ENCODE results near the gene ZBTB14.

Gene ZBTB14

GRCh38 chr18:5288517-5288935 lies 7.0 kb downstream of the ZBTB14 start:
- no peak for DNase-seq

- DNase-seq: no peak
Measured at GRCh38 chr18:5287854-5288253, 7.7 kb downstream of the ZBTB14 start.

GRCh38 chr18:5286525-5286924 lies 9.0 kb downstream of the ZBTB14 start:
- no peak for DNase-seq

GRCh38 chr18:5285326-5285725 lies 10.2 kb downstream of the ZBTB14 start:
- DNase-seq: no peak

GRCh38 chr18:5284808-5285207 lies 10.7 kb downstream of the ZBTB14 start:
- DNase-seq: no peak

- DNase-seq: no peak
Measured at GRCh38 chr18:5282770-5283169, 12.8 kb downstream of the ZBTB14 start.

GRCh38 chr18:5276947-5277346 lies 18.6 kb downstream of the ZBTB14 start:
- DNase-seq: no peak

- DNase-seq: no peak
Measured at GRCh38 chr18:5275872-5276271, 19.7 kb downstream of the ZBTB14 start.

- no peak for DNase-seq
Measured at GRCh38 chr18:5268874-5269273, 26.7 kb downstream of the ZBTB14 start.

GRCh38 chr18:5266721-5267120 lies 28.8 kb downstream of the ZBTB14 start:
- no peak for DNase-seq

GRCh38 chr18:5253910-5254309 lies 41.6 kb downstream of the ZBTB14 start:
- DNase-seq: no peak

- DNase-seq: no peak
Measured at GRCh38 chr18:5251117-5251516, 44.4 kb downstream of the ZBTB14 start.

GRCh38 chr18:5250603-5251002 lies 44.9 kb downstream of the ZBTB14 start:
- DNase-seq: no peak

GRCh38 chr18:5244941-5245340 lies 50.6 kb downstream of the ZBTB14 start:
- no peak for DNase-seq

GRCh38 chr18:5239447-5239846 lies 56.1 kb downstream of the ZBTB14 start:
- no peak for DNase-seq

All from CD4-positive, alpha-beta T cell treated with Interleukin-15 for 1 hour (primary cell).